K562 (cell line): ENCODE measurements around the gene SMCO4.

Experiments
- NCOA1 ChIP-seq: fragments of 450-650 bp; IDR thresholded peaks from 2 replicates; pipeline ENCODE4 v1.6.1; 2016; ENCODE audit warnings: low read depth
- NFIC ChIP-seq: fragments of 450-650 bp; IDR thresholded peaks from 2 replicates; pipeline ENCODE4 v1.6.1; 2017; ENCODE audit warnings: mild to moderate bottlenecking, inconsistent platforms
- SMARCB1 ChIP-seq: IDR thresholded peaks from 2 replicates; pipeline ENCODE4 v1.6.1; 2011; ENCODE audit warnings: improper control_type of control experiment, low read depth; ENCODE audit not compliant: insufficient read length
- ZBTB33 ChIP-seq: sonication (generic); formaldehyde crosslinking; IDR thresholded peaks from 2 replicates; pipeline ENCODE4 v1.8.1; 2023; ENCODE audit warnings: mild to moderate bottlenecking, missing genetic modification reagents
- ZNF431 ChIP-seq: sonication (generic); formaldehyde crosslinking; IDR thresholded peaks from 2 replicates; pipeline ENCODE4 v1.8.0; 2022; ENCODE audit warnings: mild to moderate bottlenecking, missing genetic modification reagents
- TF ChIP-seq, protein P1 (sequence below): fragments of 450-650 bp; formaldehyde crosslinking; IDR thresholded peaks from 2 replicates; pipeline ENCODE4 v1.4.0; 2022; ENCODE audit warnings: mild to moderate bottlenecking, moderate library complexity
- TF ChIP-seq, protein P2 (sequence below): fragments of 450-650 bp; formaldehyde crosslinking; IDR thresholded peaks from 2 replicates; pipeline ENCODE4 v1.4.0; 2022; ENCODE audit warnings: missing genetic modification characterization
- TF ChIP-seq, protein P3 (sequence below): fragments of 450-650 bp; conservative IDR thresholded peaks from 2 replicates; pipeline ENCODE4 v1.6.1; 2016; ENCODE audit warnings: missing genetic modification characterization, low read depth, mild to moderate bottlenecking, control low read depth, missing compliant biosample characterization
- TF ChIP-seq, protein P4 (sequence below): sonication (generic); formaldehyde crosslinking; IDR thresholded peaks from 2 replicates; pipeline ENCODE4 v1.8.1; 2023; ENCODE audit warnings: mild to moderate bottlenecking, missing genetic modification reagents

- TF ChIP-seq, protein P1, sequence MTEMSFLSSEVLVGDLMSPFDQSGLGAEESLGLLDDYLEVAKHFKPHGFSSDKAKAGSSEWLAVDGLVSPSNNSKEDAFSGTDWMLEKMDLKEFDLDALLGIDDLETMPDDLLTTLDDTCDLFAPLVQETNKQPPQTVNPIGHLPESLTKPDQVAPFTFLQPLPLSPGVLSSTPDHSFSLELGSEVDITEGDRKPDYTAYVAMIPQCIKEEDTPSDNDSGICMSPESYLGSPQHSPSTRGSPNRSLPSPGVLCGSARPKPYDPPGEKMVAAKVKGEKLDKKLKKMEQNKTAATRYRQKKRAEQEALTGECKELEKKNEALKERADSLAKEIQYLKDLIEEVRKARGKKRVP = no peak
- no peak for TF ChIP-seq ZNF431 (CRISPR knock-in tag)
- TF ChIP-seq, protein P2, sequence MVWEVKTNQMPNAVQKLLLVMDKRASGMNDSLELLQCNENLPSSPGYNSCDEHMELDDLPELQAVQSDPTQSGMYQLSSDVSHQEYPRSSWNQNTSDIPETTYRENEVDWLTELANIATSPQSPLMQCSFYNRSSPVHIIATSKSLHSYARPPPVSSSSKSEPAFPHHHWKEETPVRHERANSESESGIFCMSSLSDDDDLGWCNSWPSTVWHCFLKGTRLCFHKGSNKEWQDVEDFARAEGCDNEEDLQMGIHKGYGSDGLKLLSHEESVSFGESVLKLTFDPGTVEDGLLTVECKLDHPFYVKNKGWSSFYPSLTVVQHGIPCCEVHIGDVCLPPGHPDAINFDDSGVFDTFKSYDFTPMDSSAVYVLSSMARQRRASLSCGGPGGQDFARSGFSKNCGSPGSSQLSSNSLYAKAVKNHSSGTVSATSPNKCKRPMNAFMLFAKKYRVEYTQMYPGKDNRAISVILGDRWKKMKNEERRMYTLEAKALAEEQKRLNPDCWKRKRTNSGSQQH (CRISPR knock-in tag) = no peak
- TF ChIP-seq NFIC = no peak
- TF ChIP-seq NCOA1 = no peak
- TF ChIP-seq, protein P3, sequence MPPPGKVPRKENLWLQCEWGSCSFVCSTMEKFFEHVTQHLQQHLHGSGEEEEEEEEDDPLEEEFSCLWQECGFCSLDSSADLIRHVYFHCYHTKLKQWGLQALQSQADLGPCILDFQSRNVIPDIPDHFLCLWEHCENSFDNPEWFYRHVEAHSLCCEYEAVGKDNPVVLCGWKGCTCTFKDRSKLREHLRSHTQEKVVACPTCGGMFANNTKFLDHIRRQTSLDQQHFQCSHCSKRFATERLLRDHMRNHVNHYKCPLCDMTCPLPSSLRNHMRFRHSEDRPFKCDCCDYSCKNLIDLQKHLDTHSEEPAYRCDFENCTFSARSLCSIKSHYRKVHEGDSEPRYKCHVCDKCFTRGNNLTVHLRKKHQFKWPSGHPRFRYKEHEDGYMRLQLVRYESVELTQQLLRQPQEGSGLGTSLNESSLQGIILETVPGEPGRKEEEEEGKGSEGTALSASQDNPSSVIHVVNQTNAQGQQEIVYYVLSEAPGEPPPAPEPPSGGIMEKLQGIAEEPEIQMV (tag) = no peak
- no peak for TF ChIP-seq SMARCB1
- TF ChIP-seq, protein P4, sequence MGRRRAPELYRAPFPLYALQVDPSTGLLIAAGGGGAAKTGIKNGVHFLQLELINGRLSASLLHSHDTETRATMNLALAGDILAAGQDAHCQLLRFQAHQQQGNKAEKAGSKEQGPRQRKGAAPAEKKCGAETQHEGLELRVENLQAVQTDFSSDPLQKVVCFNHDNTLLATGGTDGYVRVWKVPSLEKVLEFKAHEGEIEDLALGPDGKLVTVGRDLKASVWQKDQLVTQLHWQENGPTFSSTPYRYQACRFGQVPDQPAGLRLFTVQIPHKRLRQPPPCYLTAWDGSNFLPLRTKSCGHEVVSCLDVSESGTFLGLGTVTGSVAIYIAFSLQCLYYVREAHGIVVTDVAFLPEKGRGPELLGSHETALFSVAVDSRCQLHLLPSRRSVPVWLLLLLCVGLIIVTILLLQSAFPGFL (CRISPR knock-in tag) = no peak
- no peak for TF ChIP-seq ZBTB33
These were observed 2.4 kb upstream of the SMCO4 start for GRCh38 chr11:93545566-93545965.
